GM19238 (cell line): ENCODE data around the gene EFCAB12.
"Not testable (repeated sequence)": the region's sequence is repeated elsewhere in the genome, so short reads cannot be mapped to it uniquely, and the experiment has no call there.

ENCODE experiments used
- DNase-seq: peaks from one replicate; pipeline ENCODE4 v3.0.0; 2011; ENCODE audit warnings: low spot score; ENCODE audit not compliant: insufficient read length

The EFCAB12 gene

GRCh38 chr3:129421236-129421883, 7.1 kb downstream of the EFCAB12 start:
- no peak for DNase-seq

GRCh38 chr3:129419476-129419875, 9.0 kb downstream of the EFCAB12 start:
- DNase-seq, result no peak

- DNase-seq, result no peak
These were observed 10.1 kb downstream of the EFCAB12 start for GRCh38 chr3:129418041-129418973.

DNA sequence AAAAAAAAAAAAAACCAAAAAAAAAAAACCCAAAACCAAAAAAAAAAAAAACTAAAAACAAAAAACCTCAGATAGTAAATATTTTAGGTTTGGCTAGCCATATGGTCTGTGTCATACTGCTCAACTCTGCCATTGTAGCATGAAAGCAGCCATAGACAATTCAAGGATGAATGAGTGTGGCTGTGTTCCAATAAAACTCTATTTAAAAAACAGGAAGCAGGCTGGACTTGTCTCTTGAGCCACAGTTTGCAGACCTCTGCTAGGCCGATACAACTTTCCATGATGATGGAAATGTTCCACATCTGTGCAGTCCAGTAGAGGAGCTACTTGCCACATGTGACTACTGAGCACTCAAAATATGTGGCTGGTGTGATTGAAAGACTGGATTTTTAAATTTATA, 11.1 kb downstream of the EFCAB12 start:
- no peak for DNase-seq

- no peak for DNase-seq
These were observed 12.0 kb downstream of the EFCAB12 start for GRCh38 chr3:129416415-129416814.

GRCh38 chr3:129415830-129416229, 12.6 kb downstream of the EFCAB12 start:
- DNase-seq, result no peak

- DNase-seq, result no peak
These were observed 13.1 kb downstream of the EFCAB12 start for GRCh38 chr3:129415378-129415777.

DNA sequence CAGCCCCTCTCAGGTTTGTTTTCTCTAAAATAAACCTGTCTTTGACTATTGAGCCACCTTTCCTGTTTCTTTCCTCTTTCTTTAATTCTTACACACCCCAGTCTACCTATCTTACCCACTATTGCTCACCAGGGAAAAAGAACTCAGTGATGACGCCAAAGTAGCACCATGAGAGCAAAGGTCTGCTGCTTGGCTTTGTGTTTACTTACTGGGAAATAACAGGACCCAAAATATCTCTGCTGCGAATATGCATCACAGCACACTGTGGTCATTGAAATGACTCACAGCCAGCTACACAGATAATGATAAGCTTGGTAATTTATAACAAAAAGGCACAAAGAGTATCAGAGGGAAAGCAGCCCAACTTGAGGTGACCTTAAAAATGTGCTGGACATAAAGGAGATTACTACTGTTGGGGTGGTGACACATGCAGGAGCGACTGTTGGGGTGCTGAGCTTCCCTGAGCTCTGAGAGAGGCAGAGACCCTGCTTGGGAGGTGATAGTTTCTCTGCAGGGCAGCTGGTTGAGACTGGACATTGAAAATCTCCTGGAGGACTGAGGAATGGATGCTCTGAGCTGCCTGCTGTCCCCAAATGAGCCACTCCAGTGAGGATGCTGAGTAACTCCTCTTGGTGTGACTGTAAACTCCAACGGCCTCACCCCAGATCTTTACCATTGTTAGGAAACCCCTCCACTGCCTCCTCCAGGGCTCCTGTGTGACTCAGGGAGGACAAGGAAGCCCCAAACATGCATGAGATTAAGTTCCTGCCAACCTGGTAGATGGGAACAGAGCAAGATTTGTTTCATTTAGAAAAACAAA, 14.5 kb downstream of the EFCAB12 start:
- peak; percentile 30 for DNase-seq

GRCh38 chr3:129413238-129413637, 15.2 kb downstream of the EFCAB12 start:
- DNase-seq, result not testable (repeated sequence)

DNA sequence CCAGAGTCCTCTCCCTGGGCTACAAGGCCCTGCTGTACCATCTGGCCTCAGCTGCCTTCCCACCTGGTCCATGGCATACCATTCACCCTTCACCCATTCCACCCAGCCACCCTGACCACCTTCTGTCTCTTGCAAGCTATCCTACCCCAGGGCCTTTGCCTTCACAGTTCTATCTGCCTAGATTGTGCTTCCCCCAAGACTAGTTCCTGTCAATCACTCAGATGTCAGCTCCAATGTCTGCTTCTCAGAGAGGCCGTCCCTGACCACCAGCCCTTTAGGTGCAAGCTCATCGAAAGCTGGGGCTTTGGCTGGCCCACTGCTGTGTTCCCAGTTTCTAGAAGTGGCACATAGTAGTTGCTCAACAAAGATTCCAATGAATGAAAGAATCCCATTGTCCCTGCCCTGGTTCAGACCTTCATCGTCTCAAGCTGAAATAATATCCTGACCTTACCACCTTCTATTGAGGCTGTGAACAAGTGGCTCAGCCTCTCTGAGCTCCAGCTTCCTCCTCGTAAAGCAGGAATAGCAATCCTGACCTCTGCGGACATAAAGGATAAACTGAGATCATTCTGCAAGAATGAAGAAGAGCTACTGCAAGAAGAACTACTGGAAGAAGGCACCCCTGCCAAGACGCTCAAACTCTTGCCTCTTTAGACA, 15.8 kb downstream of the EFCAB12 start:
- no peak for DNase-seq

GRCh38 chr3:129410971-129411370, 17.5 kb downstream of the EFCAB12 start:
- no peak for DNase-seq

GRCh38 chr3:129409541-129409940, 18.9 kb downstream of the EFCAB12 start:
- no peak for DNase-seq

GRCh38 chr3:129404610-129405009, 23.8 kb downstream of the EFCAB12 start:
- no peak for DNase-seq

DNA sequence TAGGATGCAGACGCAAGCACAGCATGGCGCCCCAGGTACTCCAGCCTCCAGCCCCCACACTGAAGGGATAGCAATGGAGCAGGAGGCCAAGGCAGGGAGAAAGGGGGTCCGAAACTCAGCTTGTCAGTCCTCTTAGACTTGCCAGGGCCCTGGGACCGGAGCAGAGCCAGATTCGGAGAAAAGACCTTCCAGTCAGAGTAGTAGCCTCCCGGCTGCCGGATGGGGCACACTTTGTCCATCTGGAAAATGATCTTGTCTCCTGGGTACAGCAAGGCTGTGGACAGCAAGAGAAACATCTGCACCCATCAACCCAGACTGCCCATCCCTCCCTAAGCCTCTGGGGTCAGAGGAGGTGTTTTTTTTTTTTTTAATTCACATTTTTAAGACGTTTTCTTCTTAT, 24.3 kb downstream of the EFCAB12 start:
- DNase-seq, result no peak

- DNase-seq, result no peak
These were observed 25.0 kb downstream of the EFCAB12 start for GRCh38 chr3:129403450-129403849.

GRCh38 chr3:129402616-129403015, 25.8 kb downstream of the EFCAB12 start:
- DNase-seq, result no peak

GRCh38 chr3:129402210-129402609, 26.2 kb downstream of the EFCAB12 start:
- DNase-seq, result no peak

DNA sequence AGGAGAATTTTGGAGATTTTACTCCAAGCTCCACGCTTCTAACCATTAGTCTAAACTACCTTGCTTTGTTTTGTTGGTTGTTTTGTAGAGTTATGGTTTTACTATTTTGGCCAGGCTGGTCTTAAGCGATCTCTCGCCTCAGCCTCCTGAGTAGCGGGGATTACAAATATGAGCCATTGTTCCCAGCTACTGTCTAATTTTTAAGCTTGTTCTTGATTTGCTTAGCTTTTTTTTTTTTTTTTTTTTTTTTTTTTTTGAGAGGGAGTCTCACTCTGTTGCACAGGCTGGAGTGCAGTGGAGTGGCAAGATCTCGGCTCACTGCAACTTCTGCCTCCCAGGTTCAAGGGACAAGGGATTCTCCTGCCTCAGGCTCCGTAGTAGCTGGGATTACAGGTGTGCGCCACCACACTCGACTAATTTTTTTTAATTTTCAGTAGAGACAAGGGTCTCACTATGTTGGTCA, 28.5 kb downstream of the EFCAB12 start:
- DNase-seq, result no peak

- DNase-seq, result peak; percentile 86
These were observed 29.1 kb downstream of the EFCAB12 start for GRCh38 chr3:129399145-129399894.

DNA sequence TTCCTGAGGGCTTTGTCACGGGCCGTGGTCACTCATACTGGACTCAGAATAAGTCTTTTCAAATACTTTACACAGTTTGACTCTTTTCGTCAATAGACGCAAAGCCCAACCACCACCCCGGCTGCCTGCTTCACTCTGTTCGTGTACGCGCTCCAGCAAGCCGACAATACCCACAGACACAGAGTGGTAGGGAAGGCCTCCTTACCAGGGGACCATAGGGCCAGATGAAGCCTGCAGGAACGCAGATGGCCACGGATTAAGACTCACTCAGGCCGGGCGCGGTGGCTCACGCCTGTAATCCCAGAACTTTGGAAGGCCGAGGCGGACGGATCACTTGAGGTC, 29.7 kb downstream of the EFCAB12 start:
- peak; percentile 30 for DNase-seq
